Measurements from ENCODE around the gene SEMA3A. TPM values are rescaled to one million over a fixed set of nuclear protein-coding genes. Genes with fewer than 3 reads are reported as not detected.

Gene SEMA3A
- total and polyA plus RNA-seq, 9 donors, result 0.76 to 23.0 (median 2.2) TPM

DNA sequence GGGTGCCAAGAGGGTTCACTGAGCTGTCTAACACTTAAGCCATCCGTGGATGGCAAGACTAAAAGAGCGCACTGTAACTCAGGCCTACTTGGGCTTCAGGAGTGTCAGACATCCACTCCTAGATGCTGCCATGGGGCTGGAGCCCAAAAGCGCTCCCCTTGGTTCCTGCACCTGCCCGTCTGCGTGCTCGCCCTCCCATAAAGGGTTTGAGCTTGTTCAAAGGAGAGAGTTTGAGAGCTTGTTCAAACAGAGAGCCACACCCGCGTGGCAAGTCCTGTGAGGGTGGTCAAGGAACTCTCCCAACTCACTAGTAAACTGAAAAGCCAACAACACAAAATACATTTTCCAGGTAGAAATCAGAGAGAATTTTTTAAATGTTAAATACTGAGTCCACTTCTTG lies 256.7 kb downstream of the SEMA3A start:
- DNase-seq, result no peak
- Histone ChIP-seq H3K9me3 (no peaks in the 10 kb centered on the region), H3K27ac (no peak overlapping the region), H3K36me3 (no peaks in the 10 kb centered on the region), H3K4me1 (ENCODE audit: insufficient read depth) (no peaks in the 10 kb centered on the region), H3K27me3 (no peaks in the 10 kb centered on the region), H3K4me3 (no peak overlapping the region)
- TF ChIP-seq POLR2A (IDR thresholded peaks at IDR 0.05) (no peak), EP300 (IDR thresholded peaks at IDR 0.05) (no peak)
- TF ChIP-seq, protein P1, sequence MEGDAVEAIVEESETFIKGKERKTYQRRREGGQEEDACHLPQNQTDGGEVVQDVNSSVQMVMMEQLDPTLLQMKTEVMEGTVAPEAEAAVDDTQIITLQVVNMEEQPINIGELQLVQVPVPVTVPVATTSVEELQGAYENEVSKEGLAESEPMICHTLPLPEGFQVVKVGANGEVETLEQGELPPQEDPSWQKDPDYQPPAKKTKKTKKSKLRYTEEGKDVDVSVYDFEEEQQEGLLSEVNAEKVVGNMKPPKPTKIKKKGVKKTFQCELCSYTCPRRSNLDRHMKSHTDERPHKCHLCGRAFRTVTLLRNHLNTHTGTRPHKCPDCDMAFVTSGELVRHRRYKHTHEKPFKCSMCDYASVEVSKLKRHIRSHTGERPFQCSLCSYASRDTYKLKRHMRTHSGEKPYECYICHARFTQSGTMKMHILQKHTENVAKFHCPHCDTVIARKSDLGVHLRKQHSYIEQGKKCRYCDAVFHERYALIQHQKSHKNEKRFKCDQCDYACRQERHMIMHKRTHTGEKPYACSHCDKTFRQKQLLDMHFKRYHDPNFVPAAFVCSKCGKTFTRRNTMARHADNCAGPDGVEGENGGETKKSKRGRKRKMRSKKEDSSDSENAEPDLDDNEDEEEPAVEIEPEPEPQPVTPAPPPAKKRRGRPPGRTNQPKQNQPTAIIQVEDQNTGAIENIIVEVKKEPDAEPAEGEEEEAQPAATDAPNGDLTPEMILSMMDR (IDR thresholded peaks at IDR 0.05), result no peak
- 89 to 97% (median 90%) methylated on average over 8 of the region's 8 CpGs for WGBS, 3 donors
- intact Hi-C loops (cut with DNase I), result loop anchor here in 1 of 4 donors (10.0 kb wide), 1 partner anchor 1087 kb away; no protein-coding TSS in a partner anchor

DNA sequence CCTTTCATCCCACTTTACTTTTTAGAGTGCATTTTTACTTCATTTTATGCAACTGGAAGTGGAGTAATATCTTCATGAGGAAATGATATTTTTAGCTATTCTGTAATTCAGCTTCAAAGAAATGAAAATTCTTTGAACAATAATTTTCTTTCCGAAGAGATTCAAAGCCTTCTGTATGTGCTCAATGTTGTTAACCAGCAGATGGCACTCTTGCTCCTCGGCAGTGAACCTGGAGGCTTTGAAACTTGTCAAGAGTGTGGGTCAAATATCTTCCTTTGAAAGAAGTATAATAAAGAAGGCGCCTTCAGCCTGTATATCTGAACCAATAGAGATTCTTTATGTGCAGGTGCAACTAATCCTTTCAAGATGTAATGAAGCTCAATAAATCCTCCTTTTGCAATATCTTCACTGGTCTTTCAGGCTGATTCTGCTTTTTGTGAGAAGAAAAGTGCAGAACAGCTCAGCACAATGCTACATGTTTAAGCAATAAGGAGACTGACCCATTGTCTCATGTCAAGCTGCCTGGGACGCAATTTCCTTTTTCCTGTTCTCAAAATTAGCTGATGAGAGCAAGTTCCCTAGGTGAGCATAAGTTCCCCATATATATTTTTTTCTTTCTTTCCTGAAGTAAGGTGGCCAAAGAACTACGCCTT lies 258.4 kb downstream of the SEMA3A start:
- peak in 3 of 5 donors; percentile 9 to 34 (median 34) for DNase-seq
- 43 to 45% (median 44%) methylated on average over 5 of the region's 5 CpGs for WGBS, 3 donors

GRCh38 chr7:83934118-83934734 lies 260.4 kb downstream of the SEMA3A start:
- no peak for DNase-seq
- no peaks in the 10 kb centered on the region for H3K9me3 ChIP-seq

More for the DNA sequence above, 258.4 kb downstream of the SEMA3A start:
- intact Hi-C loops (cut with DNase I), result loop anchor here in 1 of 4 donors (10.0 kb wide), 1 partner anchor 1089 kb away; no protein-coding TSS in a partner anchor
- no peaks in the 10 kb centered on the region for H3K36me3 ChIP-seq
- no peak overlapping the region for H3K27ac ChIP-seq
- no peaks in the 10 kb centered on the region for H3K4me1 ChIP-seq (ENCODE audit: insufficient read depth)
- H3K4me3 ChIP-seq, result no peak overlapping the region
- no peaks in the 10 kb centered on the region for H3K27me3 ChIP-seq
- TF ChIP-seq, protein P1 (IDR thresholded peaks at IDR 0.05), result no peak
- TF ChIP-seq EP300 (IDR thresholded peaks at IDR 0.05) (no peak), POLR2A (IDR thresholded peaks at IDR 0.05) (no peak)
- no peaks in the 10 kb centered on the region for H3K9me3 ChIP-seq

DNA sequence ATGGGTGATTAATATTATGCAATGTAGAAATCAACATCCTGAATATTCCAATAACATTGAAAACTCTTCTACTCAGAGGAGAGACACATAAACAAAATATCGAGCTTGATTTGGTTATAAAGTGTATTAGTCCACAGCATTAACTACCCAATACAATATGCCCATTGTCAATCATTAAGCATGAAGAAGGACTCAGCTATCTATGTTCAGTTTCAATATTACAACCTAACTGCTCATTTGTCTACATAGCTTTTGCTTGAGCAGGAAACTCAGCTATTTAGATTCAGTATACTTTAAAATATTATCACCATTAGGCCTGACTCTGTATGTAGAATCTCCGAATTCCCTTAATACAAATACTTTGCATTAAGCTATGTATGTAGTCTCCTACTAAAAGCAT lies 262.6 kb downstream of the SEMA3A start:
- no peaks in the 10 kb centered on the region for H3K4me1 ChIP-seq (ENCODE audit: insufficient read depth)
- intact Hi-C loops (cut with DNase I), result loop anchor here in 1 of 4 donors (10.0 kb wide), 1 partner anchor 1093 kb away; no protein-coding TSS in a partner anchor
- no peak overlapping the region for H3K27ac ChIP-seq
- H3K27me3 ChIP-seq, result no peaks in the 10 kb centered on the region
- H3K9me3 ChIP-seq, result no peaks in the 10 kb centered on the region
- 59 to 78% (median 60%) methylated on average over 2 of the region's 2 CpGs for WGBS, 3 donors
- H3K36me3 ChIP-seq, result no peaks in the 10 kb centered on the region
- TF ChIP-seq, protein P1 (IDR thresholded peaks at IDR 0.05), result no peak
- TF ChIP-seq POLR2A (IDR thresholded peaks at IDR 0.05), result no peak
- no peak for TF ChIP-seq EP300 (IDR thresholded peaks at IDR 0.05)
- no peak for DNase-seq
- H3K4me3 ChIP-seq, result no peak overlapping the region

More at GRCh38 chr7:83934118-83934734, 260.4 kb downstream of the SEMA3A start:
- Histone ChIP-seq H3K4me1 (ENCODE audit: insufficient read depth) (no peaks in the 10 kb centered on the region), H3K36me3 (no peaks in the 10 kb centered on the region), H3K27me3 (no peaks in the 10 kb centered on the region), H3K27ac (no peak overlapping the region), H3K4me3 (no peak overlapping the region)
- intact Hi-C loops (cut with DNase I), result loop anchor here in 1 of 4 donors (10.0 kb wide), 1 partner anchor 1091 kb away; no protein-coding TSS in a partner anchor
- WGBS, 3 donors, result 53 to 65% (median 55%) methylated on average over 1 of the region's 1 CpG
- TF ChIP-seq EP300 (IDR thresholded peaks at IDR 0.05) (no peak), POLR2A (IDR thresholded peaks at IDR 0.05) (no peak)
- TF ChIP-seq, protein P1 (IDR thresholded peaks at IDR 0.05), result no peak

Measured in ovary (tissue), 9 donors.